OCI-LY3 (cell line): ENCODE measurements around the gene DDX59.

Experiments used
- CTCF ChIP-seq: fragments of 200-600, 300-600 bp; sonication (generic); IDR thresholded peaks from 2 replicates; pipeline ENCODE4 v1.5.1; 2014; ENCODE audit warnings: antibody characterized with exemption, low read length, low read depth
- EZH2phosphoT487 ChIP-seq: fragments of 200-600 bp; shearing (Covaris generic); IDR thresholded peaks from 2 replicates; pipeline ENCODE4 v1.6.1; 2018; ENCODE audit warnings: antibody characterized with exemption, mixed run types, low read depth

- TF ChIP-seq CTCF (no peak), EZH2phosphoT487 (no peak)
Measured at GRCh38 chr1:200676829-200677228, 7.1 kb upstream of the DDX59 start.
